Endothelial cell of umbilical vein (primary cell): Measurements from ENCODE around the gene AIDA. TPM values are rescaled to one million over a fixed set of nuclear protein-coding genes. Genes with fewer than 3 reads are reported as not detected.

Source experiments
- BruUV-seq: library from RNA; stranded (reverse); fragments of 400-500 nt; replicated peaks from 2 replicates; lab custom pipeline; 2021; lab: Mats Ljungman, UMichigan
- CTCF ChIA-PET: fragments of 300-600, 350-600 bp; sonication (Branson Sonifier 250); formaldehyde crosslinking; loops from one replicate; lab custom pipeline; 2021; ENCODE audit warnings: antibody characterized with exemption, inconsistent platforms; lab: Charles Lee
- POLR2A ChIA-PET: fragments of 300-600, 350-600 bp; sonication (Branson Sonifier 250); formaldehyde crosslinking; loops from one replicate; lab custom pipeline; 2021; ENCODE audit warnings: antibody characterized with exemption, inconsistent platforms; lab: Charles Lee
- DNase-seq: peaks from one replicate; pipeline ENCODE4 v3.0.0-alpha.2; 2011; ENCODE audit warnings: low read depth, low spot score
- FAIRE-seq: peaks from 2 replicates; lab custom pipeline; 2011; peaks lifted over from hg19 to GRCh38; lab: Jason Lieb, UNC
- H2AFZ ChIP-seq: 2 replicates; pipeline ENCODE4 v1.6.0; 2012; ENCODE audit warnings: low read depth, low read length, control low read depth, inconsistent platforms
- H3K27ac ChIP-seq: 2 replicates; pipeline ENCODE4 v1.5.1; 2011; ENCODE audit warnings: low read depth, mild to moderate bottlenecking, control low read depth, low read length, moderate library complexity; ENCODE audit not compliant: insufficient read depth
- H3K27me3 ChIP-seq, 2 experiments: 2 replicates each; pipeline versions ENCODE4 v1.6.0 to v1.6.1; 2011; ENCODE audit warnings: low read length in 2 of 2, mixed read lengths in 1 of 2; ENCODE audit not compliant: control insufficient read depth in 2 of 2, insufficient read depth in 2 of 2
- H3K36me3 ChIP-seq, 2 experiments: 2 replicates in 1 of 2; 3 replicates in 1 of 2; pipeline ENCODE4 v1.5.1; 2011; ENCODE audit warnings: low read length in 2 of 2, mild to moderate bottlenecking in 1 of 2, moderate library complexity in 1 of 2; ENCODE audit not compliant: control insufficient read depth in 2 of 2, insufficient read depth in 2 of 2; ENCODE audit errors: extremely low read depth in 1 of 2
- H3K4me1 ChIP-seq: 3 replicates; pipeline ENCODE4 v1.5.1; 2011; ENCODE audit warnings: mild to moderate bottlenecking, low read length; ENCODE audit not compliant: control insufficient read depth, insufficient read depth; ENCODE audit errors: extremely low read depth
- H3K4me2 ChIP-seq: 2 replicates; pipeline ENCODE4 v1.6.1; 2011; ENCODE audit warnings: low read length, control low read depth, mixed read lengths; ENCODE audit not compliant: insufficient read depth
- H3K4me3 ChIP-seq, 3 experiments: fragments of 200-600 bp in 1 of 3; sonication (generic), shearing (Covaris generic) in 1 of 3; replicated peaks in 1 of 3; 2 replicates each; pipeline ENCODE4 v1.5.1; 2011 to 2016; ENCODE audit warnings: control low read depth in 3 of 3, low read length in 3 of 3, mild to moderate bottlenecking in 2 of 3, inconsistent platforms in 1 of 3, low read depth in 1 of 3, moderate library complexity in 1 of 3; ENCODE audit not compliant: insufficient read depth in 1 of 3
- H3K79me2 ChIP-seq: 2 replicates; pipeline ENCODE4 v1.6.0; 2012; ENCODE audit warnings: low read length, inconsistent platforms; ENCODE audit not compliant: control insufficient read depth, insufficient read depth
- H3K9ac ChIP-seq: replicated peaks from 2 replicates; pipeline ENCODE3; 2011; ENCODE audit warnings: low read length, control low read depth; ENCODE audit not compliant: insufficient read depth; ENCODE audit errors: extremely low read depth
- H3K9me1 ChIP-seq: replicated peaks from 3 replicates; pipeline ENCODE4 v1.6.0; 2011; ENCODE audit warnings: mild to moderate bottlenecking, low read length; ENCODE audit not compliant: control insufficient read depth, insufficient read depth; ENCODE audit errors: extremely low read depth
- H3K9me3 ChIP-seq: replicated peaks from 2 replicates; pipeline ENCODE4 v1.5.1; 2012; ENCODE audit warnings: low read length, inconsistent platforms; ENCODE audit not compliant: control insufficient read depth, insufficient read depth
- H4K20me1 ChIP-seq: replicated peaks from 2 replicates; pipeline ENCODE3; 2011; ENCODE audit warnings: mild to moderate bottlenecking, low read length; ENCODE audit not compliant: control insufficient read depth, insufficient read depth; ENCODE audit errors: extremely low read depth
- CTCF ChIP-seq, 2 donors: IDR thresholded peaks; 1 replicate in 1 of 2; 2 replicates in 1 of 2; pipeline ENCODE4 v1.5.1; 2011; ENCODE audit warnings: low read length in 2 of 2, mild to moderate bottlenecking in 2 of 2, moderate library complexity in 2 of 2, control low read depth in 1 of 2, inconsistent platforms in 1 of 2, low read depth in 1 of 2; ENCODE audit not compliant: insufficient read depth in 1 of 2; ENCODE audit errors: extremely low read depth in 1 of 2
- EZH2 ChIP-seq: IDR thresholded peaks from 2 replicates; pipeline ENCODE4 v1.6.1; 2012; ENCODE audit warnings: borderline replicate concordance, low read depth, mild to moderate bottlenecking, moderate library complexity, low read length, inconsistent platforms; ENCODE audit not compliant: severe bottlenecking
- FOS ChIP-seq: IDR thresholded peaks from 2 replicates; pipeline ENCODE4 v1.6.1; 2011; ENCODE audit warnings: mild to moderate bottlenecking, low read length, moderate library complexity, borderline replicate concordance; ENCODE audit not compliant: insufficient read depth
- GATA2 ChIP-seq: IDR thresholded peaks from 2 replicates; pipeline ENCODE4 v1.7.0; 2011; ENCODE audit warnings: low read depth, mild to moderate bottlenecking, moderate library complexity, mixed read lengths, low read length; ENCODE audit not compliant: insufficient read length, insufficient read depth
- JUN ChIP-seq: IDR thresholded peaks from 2 replicates; pipeline ENCODE4 v1.6.1; 2011; ENCODE audit warnings: borderline replicate concordance, low read depth; ENCODE audit not compliant: insufficient read length, insufficient read depth
- MAX ChIP-seq: IDR thresholded peaks from 2 replicates; pipeline ENCODE4 v1.6.1; 2011; ENCODE audit not compliant: insufficient read depth, insufficient read length
- MYC ChIP-seq: IDR thresholded peaks from one replicate; pipeline ENCODE4 v1.6.1; 2011; ENCODE audit warnings: mild to moderate bottlenecking, low read depth, low read length
- POLR2A ChIP-seq: IDR thresholded peaks from 2 replicates; pipeline ENCODE4 v1.6.1; 2012; ENCODE audit warnings: low read depth, mild to moderate bottlenecking, control low read depth, low read length
- POLR2AphosphoS5 ChIP-seq: IDR thresholded peaks from 2 replicates; pipeline ENCODE4 v1.6.1; 2012; ENCODE audit warnings: low read depth, mild to moderate bottlenecking, control low read depth, low read length, moderate library complexity; ENCODE audit not compliant: insufficient read depth
- dilution Hi-C: fragments of 300-500 bp; cut with MboI; formaldehyde crosslinking; loops from one replicate; pipeline ENCODE4 v1.15.0; 2019; ENCODE audit warnings: low sequenced_read_pairs; ENCODE audit not compliant: extremely low pct_ligation_motif_present
- intact Hi-C: fragments of 100-400 bp; cut with micrococcal nuclease; formaldehyde crosslinking; loops from one replicate; pipeline ENCODE4 v1.10.0; 2022
- polyA plus RNA-seq, 4 experiments: library from polyadenylated mRNA; depleted of rRNA in 3 of 4; stranded (reverse) in 3 of 4; unstranded in 1 of 4; fragments of >200 nt; gene quantifications; 2 replicates each; pipeline versions ENCODE4 v1.2.1 to v1.2.3, GENCODE V29; 2011 to 2012; ENCODE audit warnings: missing spikeins in 1 of 4
- total RNA-seq: library from RNA; stranded (reverse); gene quantifications from 2 replicates; pipeline ENCODE4 v1.2.3, GENCODE V29; 2021

The AIDA gene
- total and polyA plus RNA-seq, 2 donors (not counting 3 experiments of a cell fraction or from before 2014, with no cell fraction given), result 32.8 to 75.4 TPM

- Histone ChIP-seq H3K4me2 (no peak overlapping the region), H3K9ac (no peak overlapping the region), H3K27me3 (no peaks in the 10 kb centered on the region), H3K36me3 (peaks cover 24 to 27% of the 10 kb centered on the region in 2 experiments), H3K4me1 (no peaks in the 10 kb centered on the region), H3K4me3 (no peak overlapping the region), H3K9me1 (no peaks in the 10 kb centered on the region), H2AFZ (no peak overlapping the region), H3K27ac (no peak overlapping the region), H4K20me1 (no peaks in the 10 kb centered on the region), H3K9me3 (no peaks in the 10 kb centered on the region), H3K79me2 (no peaks in the 10 kb centered on the region)
- no peak for TF ChIP-seq MAX
- no peak for TF ChIP-seq EZH2
- no peak for TF ChIP-seq GATA2
- no peak for TF ChIP-seq MYC
- no peak for TF ChIP-seq POLR2A
- no peak for TF ChIP-seq FOS
- TF ChIP-seq POLR2AphosphoS5, result no peak
- TF ChIP-seq JUN, result no peak
- no peak for TF ChIP-seq CTCF (IDR thresholded peaks at IDR 0.05; ENCODE audit: extremely low read depth in 1 of 2, insufficient read depth in 1 of 2, low read depth in 1 of 2, low read length in 2 of 2)
- ChIA-PET CTCF (no interaction called here), POLR2A (no interaction called here)
- dilution Hi-C loops (no loop called here), intact Hi-C loops (no loop called here)
- no peak for DNase-seq
- BruUV-seq, result no TSS peak
- FAIRE-seq, result no peak
These were observed 46.3 kb downstream of the AIDA start for GRCh38 chr1:222665964-222666363.
